ENCODE data around the gene RASD1. TPM values are rescaled to one million over a fixed set of nuclear protein-coding genes. Genes with fewer than 3 reads are reported as not detected.

Gene RASD1
- total and polyA plus RNA-seq, 2 experiments from 2014 or later = 3.6 to 3.7 TPM

- TF ChIP-seq ZNF331 (CRISPR knock-in tag; IDR thresholded peaks at IDR 0.05; ENCODE audit: low read depth) (no peak), STAT1 (IDR thresholded peaks at IDR 0.05; ENCODE audit: unreplicated experiment) (no peak), JUNB (IDR thresholded peaks at IDR 0.05; ENCODE audit: unreplicated experiment) (no peak), POLR2AphosphoS5 (IDR thresholded peaks at IDR 0.05; ENCODE audit: low read depth) (no peak), EZH2 (IDR thresholded peaks at IDR 0.05; ENCODE audit: low read depth, unreplicated experiment) (no peak)
These were observed 4.6 kb downstream of the RASD1 start (continued) for GRCh38 chr17:17491546-17491988.

GRCh38 chr17:17491031-17491471, 5.1 kb downstream of the RASD1 start:
- no peaks in the 10 kb centered on the region; the same call in 2 of the 3 replicates for H3K9me3 Mint-ChIP-seq
- Histone ChIP-seq H3K27me3 (ENCODE audit: insufficient read depth) (peaks cover 24% of the 10 kb centered on the region), H3K4me2 (no peak overlapping the region), H4K20me1 (replicated peaks; ENCODE audit: insufficient read depth) (peaks cover 35% of the 10 kb centered on the region; the same call in 1 of the 2 replicates), H3K36me3 (ENCODE audit: insufficient read depth) (peaks cover 7% of the 10 kb centered on the region), H3K79me2 (replicated peaks; ENCODE audit: insufficient read depth) (no peaks in the 10 kb centered on the region), H3F3A (replicated peaks; ENCODE audit: low read depth) (peaks cover 3% of the 10 kb centered on the region), H3K9me2 (ENCODE audit: insufficient read depth) (no peaks in the 10 kb centered on the region), H3K4me3 (no peak overlapping the region), H2AFZ (no peak overlapping the region), H3K4me1 (ENCODE audit: insufficient read depth) (peaks cover 24% of the 10 kb centered on the region), H3K27ac (ENCODE audit: low read depth) (no peak overlapping the region)
- peaks cover 35% of the 10 kb centered on the region for H3K4me1 Mint-ChIP-seq
- no peak for ATAC-seq
- DNase-seq (ENCODE audit: low spot score) = no peak
- H3K36me3 Mint-ChIP-seq (ENCODE audit: low read depth) = peaks cover 40% of the 10 kb centered on the region
- no peak overlapping the region for H3K4me3 Mint-ChIP-seq
- H3K27ac Mint-ChIP-seq = no peak overlapping the region
- TF ChIP-seq REST (IDR thresholded peaks at IDR 0.05; ENCODE audit: unreplicated experiment) = no peak
- H3K27me3 Mint-ChIP-seq (ENCODE audit: insufficient read depth, low read depth, poor library complexity) = peaks cover 26% of the 10 kb centered on the region

GRCh38 chr17:17487998-17488397, 8.2 kb downstream of the RASD1 start:
- Histone ChIP-seq H2AFZ (no peak overlapping the region), H3K4me1 (ENCODE audit: insufficient read depth) (peaks cover 8% of the 10 kb centered on the region), H3K9me2 (ENCODE audit: insufficient read depth) (no peaks in the 10 kb centered on the region), H3K4me2 (no peak overlapping the region), H3F3A (replicated peaks; ENCODE audit: low read depth) (no peaks in the 10 kb centered on the region), H3K27me3 (ENCODE audit: insufficient read depth) (no peaks in the 10 kb centered on the region), H4K20me1 (replicated peaks; ENCODE audit: insufficient read depth) (peaks cover 35% of the 10 kb centered on the region; the same call in 1 of the 2 replicates), H3K27ac (ENCODE audit: low read depth) (no peak overlapping the region), H3K79me2 (replicated peaks; ENCODE audit: insufficient read depth) (peaks cover 24% of the 10 kb centered on the region), H3K36me3 (ENCODE audit: insufficient read depth) (peaks cover 7% of the 10 kb centered on the region), H3K4me3 (no peak overlapping the region)
- DNase-seq (ENCODE audit: low spot score) (no peak), ATAC-seq (no peak)
- Mint-ChIP-seq H3K9me3 (no peaks in the 10 kb centered on the region), H3K4me3 (no peak overlapping the region), H3K27ac (no peak overlapping the region), H3K36me3 (ENCODE audit: low read depth) (peaks cover 57% of the 10 kb centered on the region), H3K27me3 (ENCODE audit: insufficient read depth, low read depth, poor library complexity) (no peaks in the 10 kb centered on the region), H3K4me1 (peaks cover 15% of the 10 kb centered on the region)
- no peak for TF ChIP-seq NANOG (IDR thresholded peaks at IDR 0.05; ENCODE audit: borderline replicate concordance)
- no peak for TF ChIP-seq CTCF (conservative IDR thresholded peaks at IDR 0.05; ENCODE audit: low read depth in 2 of 2)
- TF ChIP-seq ZNF114 (CRISPR knock-in tag; IDR thresholded peaks at IDR 0.05) = no peak
- TF ChIP-seq POLR2AphosphoS5 (IDR thresholded peaks at IDR 0.05; ENCODE audit: low read depth) = no peak
